ENCODE data around the gene NIBAN1.

- TF ChIP-seq CTCF (conservative IDR thresholded peaks at IDR 0.05 in 1 of 2, IDR thresholded peaks at IDR 0.05 in 1 of 2; ENCODE audit: extremely low read depth in 1 of 2, insufficient read depth in 1 of 2, low read depth in 1 of 2, low read length in 2 of 2), result no peak
- no peak for TF ChIP-seq EZH2 (IDR thresholded peaks at IDR 0.05; ENCODE audit: borderline replicate concordance, low read length)
These were observed 36.1 kb upstream of the NIBAN1 start for GRCh38 chr1:185010361-185010760.

All from mammary epithelial cell (primary cell).